GM19328 (cell line): ENCODE measurements around the gene TNNT3.

Source experiments
- ATAC-seq: cut with Tn5 transposase; IDR thresholded peaks from one replicate; pipeline ENCODE4 v1.9.1; 2021; ENCODE audit warnings: mild to moderate bottlenecking, moderate library complexity; ENCODE audit not compliant: unreplicated experiment

Gene TNNT3

DNA sequence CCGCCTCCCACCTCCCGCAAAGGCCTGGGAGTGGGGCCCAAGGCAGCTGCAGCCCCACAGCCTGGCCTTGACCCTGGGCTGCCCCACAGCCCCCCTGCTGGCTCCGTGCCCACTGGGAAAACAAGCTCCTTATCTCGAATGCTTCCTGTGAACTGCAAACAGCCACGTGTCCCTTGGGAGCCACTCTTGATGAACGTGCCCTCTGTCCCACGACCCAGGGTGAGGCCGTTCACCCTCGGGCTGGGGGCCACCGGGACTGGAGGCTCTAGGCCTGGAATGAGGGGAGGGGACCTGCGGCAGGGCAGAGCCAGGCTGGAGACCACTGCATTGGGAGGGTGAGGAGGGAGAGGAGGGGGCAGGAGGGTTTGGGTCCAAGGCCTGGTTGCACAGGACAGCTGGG, 68.7 kb downstream of the TNNT3 start:
- no peak for ATAC-seq
